NCI-H2227 treated with DMSO at 0.1 percent for 48 hours (cell line): ENCODE results near the gene TMEM41A.
A peak's percentile ranks its signal among the peaks of the same experiment; 100 is the strongest.
"Not testable (repeated sequence)": the region's sequence is repeated elsewhere in the genome, so short reads cannot be mapped to it uniquely, and the experiment has no call there.

Experiments
- DNase-seq: peaks from one replicate; lab custom pipeline; 2025; lab: John Stamatoyannopoulos, UW

The TMEM41A gene

GRCh38 chr3:185488465-185488864 is 10.4 kb downstream of the TMEM41A start:
- no peak for DNase-seq

GRCh38 chr3:185486394-185486793 is 12.4 kb downstream of the TMEM41A start:
- DNase-seq = no peak

GRCh38 chr3:185484296-185484695 is 14.5 kb downstream of the TMEM41A start:
- no peak for DNase-seq

- no peak for DNase-seq
Measured at GRCh38 chr3:185479373-185479945, 19.4 kb downstream of the TMEM41A start.

- DNase-seq = no peak
Measured at GRCh38 chr3:185477316-185477715, 21.5 kb downstream of the TMEM41A start.

GRCh38 chr3:185474922-185475321 is 23.9 kb downstream of the TMEM41A start:
- not testable (repeated sequence) for DNase-seq

- DNase-seq = no peak
Measured at GRCh38 chr3:185473290-185473815, 25.5 kb downstream of the TMEM41A start.

- DNase-seq = no peak
Measured at GRCh38 chr3:185470323-185470722, 28.5 kb downstream of the TMEM41A start.

GRCh38 chr3:185469542-185469941 is 29.3 kb downstream of the TMEM41A start:
- no peak for DNase-seq

GRCh38 chr3:185466123-185466522 is 32.7 kb downstream of the TMEM41A start:
- DNase-seq = not testable (repeated sequence)

- DNase-seq = no peak
Measured at GRCh38 chr3:185465471-185465870, 33.4 kb downstream of the TMEM41A start.

- no peak for DNase-seq
Measured at GRCh38 chr3:185460719-185461350, 38.0 kb downstream of the TMEM41A start.

GRCh38 chr3:185460309-185460708 is 38.5 kb downstream of the TMEM41A start:
- no peak for DNase-seq

GRCh38 chr3:185457376-185457775 is 41.5 kb downstream of the TMEM41A start:
- no peak for DNase-seq

- not testable (repeated sequence) for DNase-seq
Measured at GRCh38 chr3:185451432-185451831, 47.4 kb downstream of the TMEM41A start.

GRCh38 chr3:185448107-185448506 is 50.7 kb downstream of the TMEM41A start:
- DNase-seq = no peak

- DNase-seq = no peak
Measured at GRCh38 chr3:185444329-185444728, 54.5 kb downstream of the TMEM41A start.

GRCh38 chr3:185442031-185442430 is 56.8 kb downstream of the TMEM41A start:
- DNase-seq = no peak

GRCh38 chr3:185439745-185440466 is 58.9 kb downstream of the TMEM41A start:
- DNase-seq = peak; percentile 44
